Fibroblast of lung (primary cell): ENCODE data around the gene MTM1. TPM values are rescaled to one million over a fixed set of nuclear protein-coding genes. Genes with fewer than 3 reads are reported as not detected.

ENCODE experiments used
- DNase-seq, 2 donors: peaks; one replicate each; pipeline versions ENCODE4 v3.0.0 to v3.0.0-alpha.2; 2010; ENCODE audit warnings: low read depth in 2 of 2
- H2AFZ ChIP-seq: 2 replicates; pipeline ENCODE4 v1.5.1; 2012; ENCODE audit warnings: low read length, control low read depth, inconsistent platforms
- H3K27ac ChIP-seq: 2 replicates; pipeline ENCODE4 v1.5.1; 2011; ENCODE audit warnings: low read length, control low read depth; ENCODE audit not compliant: insufficient read depth
- H3K27me3 ChIP-seq: 2 replicates; pipeline ENCODE4 v1.5.1; 2011; ENCODE audit warnings: mild to moderate bottlenecking, low read length; ENCODE audit not compliant: control insufficient read depth, insufficient read depth
- H3K36me3 ChIP-seq: 2 replicates; pipeline ENCODE4 v1.5.1; 2011; ENCODE audit warnings: low read length; ENCODE audit not compliant: control insufficient read depth, insufficient read depth
- H3K4me1 ChIP-seq: 2 replicates; pipeline ENCODE4 v1.5.1; 2011; ENCODE audit warnings: low read length; ENCODE audit not compliant: control insufficient read depth, insufficient read depth; ENCODE audit errors: extremely low read depth
- H3K4me2 ChIP-seq: 2 replicates; pipeline ENCODE4 v1.5.1; 2011; ENCODE audit warnings: low read length, control low read depth; ENCODE audit not compliant: insufficient read depth; ENCODE audit errors: extremely low read depth
- H3K4me3 ChIP-seq, 4 experiments: fragments of 200-600 bp in 1 of 4; sonication (generic) in 1 of 4; replicated peaks in 1 of 4; 2 replicates each; pipeline ENCODE4 v1.5.1; 2011 to 2016; ENCODE audit warnings: low read length in 4 of 4, low read depth in 3 of 4, mild to moderate bottlenecking in 3 of 4, control low read depth in 2 of 4, inconsistent platforms in 1 of 4, mixed read lengths in 1 of 4; ENCODE audit not compliant: insufficient read depth in 1 of 4; ENCODE audit errors: control extremely low read depth in 1 of 4
- H3K79me2 ChIP-seq: 2 replicates; pipeline ENCODE4 v1.5.1; 2012; ENCODE audit warnings: mild to moderate bottlenecking, low read length, inconsistent platforms; ENCODE audit not compliant: control insufficient read depth, insufficient read depth
- H3K9ac ChIP-seq: 2 replicates; pipeline ENCODE4 v1.5.1; 2011; ENCODE audit warnings: mild to moderate bottlenecking, low read length, control low read depth; ENCODE audit not compliant: insufficient read depth
- H3K9me3 ChIP-seq: 2 replicates; pipeline ENCODE4 v1.5.1; 2012; ENCODE audit warnings: low read depth, low read length; ENCODE audit not compliant: control insufficient read depth, insufficient read depth
- H4K20me1 ChIP-seq: 2 replicates; pipeline ENCODE4 v1.5.1; 2011; ENCODE audit warnings: low read length; ENCODE audit not compliant: control insufficient read depth, insufficient read depth; ENCODE audit errors: extremely low read depth
- CTCF ChIP-seq, 2 donors: IDR thresholded peaks in 1 of 2; conservative IDR thresholded peaks in 1 of 2; 1 replicate in 1 of 2; 2 replicates in 1 of 2; pipeline ENCODE4 v1.5.1; 2011 to 2012; ENCODE audit warnings: low read length in 2 of 2, control low read depth in 1 of 2, inconsistent platforms in 1 of 2, low read depth in 1 of 2, mild to moderate bottlenecking in 1 of 2
- EZH2 ChIP-seq: IDR thresholded peaks from 2 replicates; pipeline ENCODE4 v1.5.1; 2012; ENCODE audit warnings: low read length, control low read depth, mild to moderate bottlenecking; ENCODE audit errors: missing control alignments
- polyA plus RNA-seq, 2 donors: library from polyadenylated mRNA; depleted of rRNA in 1 of 2; stranded (reverse) in 1 of 2; unstranded in 1 of 2; fragments of >200 nt; gene quantifications; 2 replicates each; pipeline ENCODE4 v1.2.1, GENCODE V29; 2011 to 2012; ENCODE audit warnings: missing spikeins in 1 of 2
- total RNA-seq: library from RNA; depleted of rRNA; stranded (reverse); fragments of >200 nt; gene quantifications from 2 replicates; pipeline ENCODE4 v1.2.1, GENCODE V29; 2014

Gene MTM1
- total and polyA plus RNA-seq, 2 donors (not counting 1 experiment from before 2014, with no cell fraction given), result 5.0 to 15.2 TPM

GRCh38 chrX:150692831-150693724, 124.7 kb downstream of the MTM1 start, which contains the start of gene MTMR1:
Gene MTMR1, plus strand, starts transcription at chrX:150693396. Its CDS starts 135 bp downstream, at chrX:150693531.
- Histone ChIP-seq H4K20me1 (no peaks in the 10 kb centered on the region), H3K27ac (peak within 1 kb of the TSS; percentile 81), H3K9ac (peak within 1 kb of the TSS; percentile 80), H3K79me2 (peaks cover 25% of the 10 kb centered on the region), H3K27me3 (no peaks in the 10 kb centered on the region), H3K36me3 (no peaks in the 10 kb centered on the region), H3K4me1 (peaks cover 10% of the 10 kb centered on the region), H3K9me3 (no peaks in the 10 kb centered on the region), H3K4me3 (peak within 1 kb of the TSS; percentile 52 to 81 (median 61)), H2AFZ (peak within 1 kb of the TSS; percentile 30), H3K4me2 (peak within 1 kb of the TSS; percentile 88)
- DNase-seq, result no peak
- no peak for TF ChIP-seq CTCF (conservative IDR thresholded peaks at IDR 0.05 in 1 of 2, IDR thresholded peaks at IDR 0.05 in 1 of 2; ENCODE audit: low read depth in 1 of 2, low read length in 2 of 2)
- TF ChIP-seq EZH2, result no peak

- H3K27me3 ChIP-seq, result no peaks in the 10 kb centered on the region
- peak overlapping the region; percentile 52 to 65 (median 58) for H3K4me3 ChIP-seq
- H4K20me1 ChIP-seq, result no peaks in the 10 kb centered on the region
- H3K36me3 ChIP-seq, result no peaks in the 10 kb centered on the region
- no peak overlapping the region for H2AFZ ChIP-seq
- peaks cover 25% of the 10 kb centered on the region for H3K79me2 ChIP-seq
- DNase-seq, result peak; percentile 41 to 72
- H3K27ac ChIP-seq, result peak overlapping the region; percentile 81
- H3K4me2 ChIP-seq, result peak overlapping the region; percentile 88
- TF ChIP-seq EZH2 (no peak), CTCF (conservative IDR thresholded peaks at IDR 0.05 in 1 of 2, IDR thresholded peaks at IDR 0.05 in 1 of 2; ENCODE audit: low read depth in 1 of 2, low read length in 2 of 2) (no peak)
- H3K9me3 ChIP-seq, result no peaks in the 10 kb centered on the region
- H3K4me1 ChIP-seq, result peaks cover 5% of the 10 kb centered on the region
- peak overlapping the region; percentile 80 for H3K9ac ChIP-seq
Observed at GRCh38 chrX:150693725-150694574, 125.5 kb downstream of the MTM1 start.
